Measurements from ENCODE around the gene HPSE2. TPM values are rescaled to one million over a fixed set of nuclear protein-coding genes. Genes with fewer than 3 reads are reported as not detected.

HPSE2 gene
- total RNA-seq, 1 experiment from 2014 or later: 0.20 TPM

- no peak for TF ChIP-seq CTCF (conservative IDR thresholded peaks at IDR 0.05)
- H3K79me2 ChIP-seq (ENCODE audit: insufficient read depth, low read length): no peaks in the 10 kb centered on the region
- H3K36me3 Mint-ChIP-seq (ENCODE audit: insufficient read depth in 1 of 3, low read depth in 3 of 3): no peaks in the 10 kb centered on the region; a peak in 1 of 7 replicates
- H3K27me3 ChIP-seq (ENCODE audit: insufficient read depth, low read length): no peaks in the 10 kb centered on the region
- H2BK15ac ChIP-seq (ENCODE audit: low read depth, low read length): no peak overlapping the region
- no peak overlapping the region for H3K4ac ChIP-seq (ENCODE audit: low read depth, low read length)
- H4K20me1 ChIP-seq (ENCODE audit: control insufficient read depth, insufficient read depth, insufficient read length): no peaks in the 10 kb centered on the region
- H3K27me3 Mint-ChIP-seq (ENCODE audit: low read depth): no peaks in the 10 kb centered on the region
- no peak overlapping the region for H4K5ac ChIP-seq (ENCODE audit: insufficient read length, low read depth, low read length)
- H3K14ac ChIP-seq (ENCODE audit: insufficient read depth, low read length): no peak overlapping the region
- H2AFZ ChIP-seq (ENCODE audit: low read length): no peak overlapping the region
- no peaks in the 10 kb centered on the region; the same call in 1 of the 2 replicates for H3K4me1 ChIP-seq (ENCODE audit: insufficient read depth, low read length)
- H4K91ac ChIP-seq (ENCODE audit: insufficient read length, low read depth, low read length): no peak overlapping the region
- no peaks in the 10 kb centered on the region for H3K9me3 Mint-ChIP-seq
- no peak overlapping the region for H2BK120ac ChIP-seq (ENCODE audit: low read depth, low read length, poor library complexity, severe bottlenecking)
- WGBS (ENCODE audit: extremely low coverage, insufficient read length, low lambda C conversion rate): no CpG with 5 or more reads among the region's 15 CpGs
- no peak overlapping the region for H3K18ac ChIP-seq (ENCODE audit: insufficient read length, low read depth, low read length)
- H3K27ac Mint-ChIP-seq: no peak overlapping the region
- no peaks in the 10 kb centered on the region for H3K79me1 ChIP-seq (ENCODE audit: insufficient read depth, low read depth, low read length, poor library complexity, severe bottlenecking)
- H2AK5ac ChIP-seq (ENCODE audit: insufficient read length, low read length): no peak overlapping the region
- no peaks in the 10 kb centered on the region for H3K23me2 ChIP-seq (ENCODE audit: insufficient read length, low read depth, low read length, poor library complexity, severe bottlenecking)
- no peak for DNase-seq
- no peak overlapping the region for H2BK12ac ChIP-seq (ENCODE audit: insufficient read length, low read depth, low read length)
- no peaks in the 10 kb centered on the region for H3K9me3 ChIP-seq (ENCODE audit: control insufficient read depth, low read depth, low read length)
- H3K23ac ChIP-seq (ENCODE audit: insufficient read length, low read depth, low read length): no peak overlapping the region
- H4K8ac ChIP-seq (replicated peaks; ENCODE audit: insufficient read length, low read depth, low read length): no peak overlapping the region
- H2BK5ac ChIP-seq (ENCODE audit: insufficient read length, low read length): no peak overlapping the region
- no peak overlapping the region for H3K56ac ChIP-seq (ENCODE audit: insufficient read length, low read depth, low read length)
- H3K9ac ChIP-seq (ENCODE audit: extremely low read depth, insufficient read length, low read length): no peak overlapping the region
- peaks cover 34 to 38% of the 10 kb centered on the region in 2 experiments for H3K4me1 Mint-ChIP-seq
- no peak overlapping the region for H3T11ph ChIP-seq (ENCODE audit: low read length)
- no peak overlapping the region for H3K4me3 Mint-ChIP-seq
- no peak overlapping the region for H2BK20ac ChIP-seq (ENCODE audit: low read depth, low read length, poor library complexity, severe bottlenecking)
- H3K4me2 ChIP-seq (ENCODE audit: insufficient read depth, insufficient read length, low read length): no peak overlapping the region
- no peak overlapping the region for H3K27ac ChIP-seq (ENCODE audit: insufficient read length, low read depth, low read length)
Measured at GRCh38 chr10:98458809-98459784, 776.6 kb downstream of the HPSE2 start.
